Hepatocyte (in vitro differentiated cells): ENCODE results near the gene MAG.

Experiments
- CTCF ChIP-seq: fragments of 200-600 bp; sonication (generic); IDR thresholded peaks from 2 replicates; pipeline ENCODE4 v1.5.1; 2016; ENCODE audit warnings: antibody characterized with exemption, mild to moderate bottlenecking; ENCODE audit not compliant: poor library complexity
- EZH2 ChIP-seq: fragments of 200-600 bp; sonication (generic); IDR thresholded peaks from 2 replicates; pipeline ENCODE4 v1.6.1; 2016; ENCODE audit warnings: antibody characterized with exemption, mild to moderate bottlenecking, borderline replicate concordance

- no peak for TF ChIP-seq CTCF
- TF ChIP-seq EZH2, result no peak
Observed at GRCh38 chr19:35281303-35281702, 10.7 kb upstream of the MAG start.
